HG03521 (cell line): ENCODE results near the gene DESI1.
"Not testable (repeated sequence)": the region's sequence is repeated elsewhere in the genome, so short reads cannot be mapped to it uniquely, and the experiment has no call there.

ENCODE experiments used
- ATAC-seq: cut with Tn5 transposase; IDR thresholded peaks from one replicate; pipeline ENCODE4 v1.9.1; 2021; ENCODE audit warnings: mild to moderate bottlenecking, moderate library complexity; ENCODE audit not compliant: unreplicated experiment

DESI1 gene

GRCh38 chr22:41562461-41562860 lies 58.4 kb downstream of the DESI1 start:
- no peak for ATAC-seq

- no peak for ATAC-seq
These were observed 59.1 kb downstream of the DESI1 start for GRCh38 chr22:41561788-41562187.

DNA sequence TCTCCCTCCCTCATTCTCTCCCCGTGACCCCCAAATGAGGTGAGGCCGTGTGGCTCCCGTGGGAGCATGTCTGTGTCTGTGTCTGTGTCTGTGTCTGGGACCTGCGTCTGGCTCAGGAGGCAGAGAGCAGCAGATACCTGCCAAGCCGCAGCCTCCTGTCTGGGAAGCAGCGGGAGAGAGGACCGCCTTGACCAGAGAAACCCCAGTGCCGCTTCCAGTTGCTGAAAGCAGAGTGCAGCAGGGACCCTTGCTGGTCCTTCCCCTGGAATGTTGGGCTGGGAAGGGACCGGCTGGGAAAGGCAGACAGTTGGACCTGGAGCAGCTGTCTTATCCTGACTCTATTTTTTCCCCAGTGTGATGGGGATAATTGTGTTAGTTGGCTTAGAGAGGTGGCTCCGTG lies 59.5 kb downstream of the DESI1 start:
- ATAC-seq = no peak

- ATAC-seq = no peak
These were observed 60.8 kb downstream of the DESI1 start for GRCh38 chr22:41560095-41560471.

DNA sequence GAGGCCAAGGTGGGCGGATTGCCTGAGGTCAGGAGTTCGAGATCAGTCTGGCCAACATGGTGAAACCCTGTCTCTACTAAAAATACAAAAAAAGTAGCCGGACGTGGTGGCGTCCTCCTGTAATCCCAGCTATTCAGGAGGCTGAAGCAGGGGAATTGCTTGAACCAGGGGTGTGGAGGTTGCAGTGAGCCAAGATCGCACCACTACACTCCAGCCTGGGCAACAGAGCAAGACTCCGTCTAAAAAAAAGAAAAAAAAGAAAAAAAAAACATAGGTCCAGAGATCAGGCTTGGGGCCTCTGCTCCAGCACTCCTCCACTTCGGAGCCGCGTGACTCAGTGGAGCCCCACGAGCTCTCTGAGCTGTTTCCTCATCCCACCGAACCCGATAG lies 62.6 kb downstream of the DESI1 start:
- ATAC-seq = not testable (repeated sequence)

DNA sequence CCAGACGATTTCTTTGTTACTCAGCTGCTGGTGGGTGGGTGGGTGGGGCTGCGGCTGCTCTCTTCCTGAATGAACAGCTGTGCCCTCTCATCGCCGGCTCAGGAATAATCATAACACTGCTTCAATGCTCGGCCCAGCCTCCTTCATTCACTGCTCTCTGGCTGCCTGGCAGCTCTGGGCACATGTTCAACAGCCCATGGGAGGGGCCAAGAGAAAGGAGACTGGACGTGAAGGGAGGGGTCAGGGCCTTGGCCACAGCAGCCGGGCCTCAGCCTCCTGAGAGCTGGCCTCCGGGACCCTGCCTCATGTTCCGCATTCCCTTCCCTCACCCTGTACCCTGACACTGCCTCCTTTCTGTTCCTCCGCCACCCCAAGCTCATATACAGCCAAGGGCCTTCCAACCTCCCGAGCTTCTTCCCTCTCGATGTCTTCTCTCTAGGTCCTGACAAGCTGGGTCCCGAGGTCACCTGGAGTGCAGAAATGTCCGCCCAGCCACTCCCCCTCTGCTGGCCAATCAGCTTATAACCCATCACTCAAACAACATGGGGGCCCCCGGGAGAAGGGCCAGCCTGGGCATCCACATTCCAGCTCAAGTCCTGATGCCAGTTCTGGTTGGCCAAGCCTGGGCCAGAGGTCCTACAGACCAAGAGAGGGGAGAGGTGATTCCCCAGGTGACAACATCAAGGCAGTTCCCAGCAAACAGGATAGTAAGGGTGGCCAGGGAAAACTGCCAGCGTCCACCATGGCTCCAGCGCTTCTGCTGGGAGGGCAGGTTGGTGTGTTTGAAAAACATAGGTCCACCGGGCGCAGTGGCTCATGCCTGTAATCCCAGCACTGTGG lies 63.2 kb downstream of the DESI1 start:
- no peak for ATAC-seq

DNA sequence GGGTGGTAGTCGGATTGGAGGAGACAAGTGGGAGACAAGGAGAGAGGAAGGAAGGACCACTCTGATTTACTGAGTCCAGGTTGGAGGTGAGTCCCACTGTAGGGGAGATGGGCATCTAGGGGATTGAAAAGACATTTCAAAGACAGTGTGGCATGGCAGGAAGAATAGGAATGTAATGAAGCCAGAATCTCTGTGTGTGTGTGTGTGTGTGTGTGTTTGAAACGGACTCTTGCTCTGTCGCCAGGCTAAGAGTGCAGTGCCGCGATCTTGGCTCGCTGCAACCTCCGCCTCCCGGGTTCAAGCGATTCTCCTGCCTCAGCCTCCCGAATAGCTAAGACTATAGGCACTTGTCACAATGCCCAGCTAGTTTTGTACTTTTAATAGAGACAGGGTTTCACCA lies 64.3 kb downstream of the DESI1 start:
- ATAC-seq = no peak

- no peak for ATAC-seq
These were observed 65.4 kb downstream of the DESI1 start for GRCh38 chr22:41555325-41555982.

GRCh38 chr22:41551877-41552582 lies 68.8 kb downstream of the DESI1 start:
- no peak for ATAC-seq

DNA sequence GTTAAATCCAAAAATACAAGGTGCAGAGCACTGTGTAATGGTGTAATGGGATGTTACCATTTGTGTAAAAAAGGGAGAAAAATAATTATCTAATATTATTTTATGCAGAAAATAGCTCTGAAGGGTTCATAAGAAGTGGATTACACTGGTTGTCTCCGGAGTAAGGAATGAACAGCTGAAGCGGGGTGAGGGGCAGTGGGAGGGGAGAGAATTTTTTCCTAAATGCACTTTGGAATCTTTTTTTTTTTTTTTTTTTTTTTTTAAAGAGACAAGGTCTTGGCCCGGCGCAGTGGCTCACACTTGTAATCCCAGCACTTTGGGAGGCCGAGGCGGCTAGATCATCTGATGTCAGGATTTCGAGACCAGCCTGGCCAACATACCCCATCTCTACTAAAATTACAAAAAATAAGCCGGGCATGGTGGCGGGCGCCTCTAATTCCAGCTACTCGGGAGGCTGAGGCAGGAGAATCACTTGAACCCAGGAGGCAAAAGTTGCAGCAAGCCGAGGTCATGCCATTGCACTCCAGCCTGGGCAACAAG lies 69.8 kb downstream of the DESI1 start:
- ATAC-seq = no peak

GRCh38 chr22:41548830-41549211 lies 72.0 kb downstream of the DESI1 start:
- ATAC-seq = no peak
